H1 (cell line): ENCODE measurements around the gene DIDO1. TPM values are rescaled to one million over a fixed set of nuclear protein-coding genes. Genes with fewer than 3 reads are reported as not detected.

Source experiments
- CTCF ChIA-PET: fragments of 300-600 bp; sonication (Branson Sonifier 250); formaldehyde crosslinking; loops from one replicate; lab custom pipeline; 2021; ENCODE audit not compliant: partially characterized antibody; lab: Charles Lee
- POLR2A ChIA-PET: fragments of 300-600 bp; sonication (Branson Sonifier 250); formaldehyde crosslinking; loops from one replicate; lab custom pipeline; 2021; ENCODE audit warnings: inconsistent platforms; ENCODE audit not compliant: partially characterized antibody; lab: Charles Lee
- DNase-seq, 2 experiments: peaks; one replicate each; pipeline versions ENCODE4 v3.0.0 to v3.0.0-alpha.2; 2010 to 2022; ENCODE audit warnings: low spot score in 2 of 2, low read depth in 1 of 2, mixed read lengths in 1 of 2
- FAIRE-seq: peaks from 2 replicates; lab custom pipeline; 2011; peaks lifted over from hg19 to GRCh38; lab: Jason Lieb, UNC
- H2AFZ ChIP-seq: 2 replicates; pipeline ENCODE4 v1.8.1; 2012; ENCODE audit warnings: low read length, inconsistent platforms
- H2AK5ac ChIP-seq: 2 replicates; pipeline ENCODE4 v1.6.1; 2013; ENCODE audit warnings: low read depth, low read length
- H2BK120ac ChIP-seq: replicated peaks from 2 replicates; pipeline ENCODE3; 2013; ENCODE audit warnings: low read depth, low read length, inconsistent platforms
- H2BK12ac ChIP-seq: 2 replicates; pipeline ENCODE4 v1.6.1; 2013; ENCODE audit warnings: low read depth, low read length
- H2BK15ac ChIP-seq: 2 replicates; pipeline ENCODE4 v1.6.1; 2013; ENCODE audit warnings: low read length
- H2BK20ac ChIP-seq: 2 replicates; pipeline ENCODE4 v1.6.1; 2013; ENCODE audit warnings: low read length
- H2BK5ac ChIP-seq: 2 replicates; pipeline ENCODE4 v1.6.1; 2013; ENCODE audit warnings: low read depth, low read length
- H3K14ac ChIP-seq: 2 replicates; pipeline ENCODE4 v1.6.1; 2013; ENCODE audit warnings: inconsistent platforms; ENCODE audit not compliant: insufficient read length
- H3K18ac ChIP-seq: 2 replicates; pipeline ENCODE4 v1.6.1; 2013; ENCODE audit warnings: low read length; ENCODE audit errors: extremely low read depth
- H3K23ac ChIP-seq: 2 replicates; pipeline ENCODE4 v1.6.1; 2013; ENCODE audit warnings: inconsistent platforms; ENCODE audit not compliant: insufficient read length
- H3K23me2 ChIP-seq: 2 replicates; pipeline ENCODE4 v1.6.1; 2013; ENCODE audit warnings: low read depth, low read length
- H3K27ac ChIP-seq: 2 replicates; pipeline ENCODE4 v1.6.1; 2011; ENCODE audit warnings: low read depth, low read length, inconsistent platforms
- H3K27me3 ChIP-seq, 4 experiments: replicated peaks in 1 of 4; 1 replicate in 1 of 4; 2 replicates in 3 of 4; pipeline versions ENCODE4 v1.6.1 to v1.8.1; 2011 to 2013; ENCODE audit warnings: low read length in 3 of 4, mild to moderate bottlenecking in 3 of 4, inconsistent platforms in 2 of 4, mixed read lengths in 2 of 4, moderate library complexity in 1 of 4; ENCODE audit not compliant: control insufficient read depth in 3 of 4, insufficient read depth in 3 of 4; ENCODE audit errors: extremely low read depth in 1 of 4
- H3K36me3 ChIP-seq, 4 experiments: 2 replicates each; pipeline versions ENCODE4 v1.6.1 to v1.8.1; 2011 to 2013; ENCODE audit warnings: mild to moderate bottlenecking in 4 of 4, low read length in 3 of 4, moderate library complexity in 2 of 4, control low read depth in 1 of 4, inconsistent platforms in 1 of 4; ENCODE audit not compliant: insufficient read depth in 4 of 4, control insufficient read depth in 2 of 4
- H3K4ac ChIP-seq: replicated peaks from 2 replicates; pipeline ENCODE3; 2013; ENCODE audit warnings: low read length, low read depth, mixed read lengths, inconsistent platforms; ENCODE audit not compliant: insufficient read length
- H3K4me1 ChIP-seq, 4 experiments: replicated peaks in 1 of 4; 1 replicate in 1 of 4; 2 replicates in 3 of 4; pipeline versions ENCODE4 v1.6.1 to v1.8.1; 2011 to 2013; ENCODE audit warnings: low read length in 3 of 4, inconsistent platforms in 2 of 4, mixed read lengths in 1 of 4; ENCODE audit not compliant: insufficient read depth in 4 of 4, control insufficient read depth in 3 of 4
- H3K4me2 ChIP-seq, 2 experiments: 2 replicates each; pipeline versions ENCODE4 v1.6.1 to v1.8.1; 2011 to 2013; ENCODE audit warnings: low read depth in 2 of 2, low read length in 2 of 2, control low read depth in 1 of 2, inconsistent platforms in 1 of 2, mild to moderate bottlenecking in 1 of 2; ENCODE audit not compliant: insufficient read depth in 1 of 2
- H3K4me3 ChIP-seq, 4 experiments: fragments of 200-600, 300-600 bp in 1 of 4; sonication (generic), shearing (Covaris generic), sonication (Bioruptor Twin) in 1 of 4; 2 replicates each; pipeline versions ENCODE4 v1.5.1 to v1.8.1; 2011 to 2016; ENCODE audit warnings: low read length in 4 of 4, low read depth in 3 of 4, control low read depth in 2 of 4, inconsistent platforms in 2 of 4, mild to moderate bottlenecking in 2 of 4, mixed read lengths in 1 of 4, moderate library complexity in 1 of 4; ENCODE audit not compliant: insufficient read depth in 2 of 4; ENCODE audit errors: extremely low read depth in 1 of 4
- H3K56ac ChIP-seq: replicated peaks from 2 replicates; pipeline ENCODE3; 2013; ENCODE audit warnings: low read depth, mild to moderate bottlenecking, mixed read lengths, low read length, inconsistent platforms; ENCODE audit not compliant: insufficient read length
- H3K79me1 ChIP-seq: 2 replicates; pipeline ENCODE4 v1.6.1; 2013; ENCODE audit warnings: low read depth, low read length, control low read depth
- H3K79me2 ChIP-seq, 2 experiments: 2 replicates each; pipeline versions ENCODE4 v1.6.1 to v1.8.1; 2012 to 2013; ENCODE audit warnings: low read length in 2 of 2, mild to moderate bottlenecking in 2 of 2, inconsistent platforms in 1 of 2; ENCODE audit not compliant: insufficient read depth in 2 of 2, control insufficient read depth in 1 of 2
- H3K9ac ChIP-seq, 4 experiments: replicated peaks in 1 of 4; 1 replicate in 1 of 4; 2 replicates in 3 of 4; pipeline versions ENCODE4 v1.6.1 to v1.8.1; 2011 to 2013; ENCODE audit warnings: low read depth in 3 of 4, low read length in 3 of 4, control low read depth in 2 of 4, mild to moderate bottlenecking in 2 of 4, moderate library complexity in 2 of 4, inconsistent platforms in 1 of 4; ENCODE audit errors: extremely low read depth in 1 of 4
- H3K9me3 ChIP-seq, 2 experiments: 2 replicates each; pipeline versions ENCODE4 v1.6.1 to v1.8.1; 2012 to 2013; ENCODE audit warnings: mild to moderate bottlenecking in 2 of 2, moderate library complexity in 2 of 2, control low read depth in 1 of 2, inconsistent platforms in 1 of 2, low read depth in 1 of 2, low read length in 1 of 2, mixed read lengths in 1 of 2; ENCODE audit not compliant: insufficient read depth in 2 of 2
- H4K20me1 ChIP-seq, 2 experiments: replicated peaks in 1 of 2; 2 replicates each; pipeline versions ENCODE3 to v1.8.1; 2011 to 2013; ENCODE audit warnings: inconsistent platforms in 2 of 2, low read length in 2 of 2, mild to moderate bottlenecking in 1 of 2; ENCODE audit not compliant: insufficient read depth in 2 of 2, control insufficient read depth in 1 of 2
- H4K5ac ChIP-seq: 2 replicates; pipeline ENCODE4 v1.6.1; 2013; ENCODE audit warnings: low read length, low read depth, mixed read lengths, inconsistent platforms; ENCODE audit not compliant: insufficient read length
- H4K8ac ChIP-seq: 2 replicates; pipeline ENCODE4 v1.8.0; 2013; ENCODE audit warnings: mild to moderate bottlenecking, moderate library complexity, low read length, inconsistent platforms; ENCODE audit not compliant: insufficient read depth; ENCODE audit errors: extremely low read depth
- H4K91ac ChIP-seq: replicated peaks from 2 replicates; pipeline ENCODE3; 2013; ENCODE audit warnings: low read length, mixed read lengths, inconsistent platforms; ENCODE audit not compliant: insufficient read length
- ASH2L ChIP-seq: fragments of 200-600, 300-600 bp; sonication (generic); IDR thresholded peaks from one replicate; pipeline ENCODE4 v1.7.1; 2017; ENCODE audit warnings: low read length
- BACH1 ChIP-seq: IDR thresholded peaks from 2 replicates; pipeline ENCODE4 v1.6.1; 2012; ENCODE audit warnings: low read length, improper control_type of control experiment
- CEBPB ChIP-seq: IDR thresholded peaks from 2 replicates; pipeline ENCODE4 v1.6.1; 2012; ENCODE audit warnings: low read depth, low read length
- MAX ChIP-seq: IDR thresholded peaks from 2 replicates; pipeline ENCODE4 v1.6.1; 2012; ENCODE audit warnings: inconsistent platforms
- RAD21 ChIP-seq, 2 experiments: IDR thresholded peaks in 1 of 2; conservative IDR thresholded peaks in 1 of 2; 2 replicates each; pipeline ENCODE4 v1.6.1; 2011; ENCODE audit warnings: low read depth in 2 of 2, low read length in 2 of 2, improper control_type of control experiment in 1 of 2, inconsistent platforms in 1 of 2, mild to moderate bottlenecking in 1 of 2, moderate library complexity in 1 of 2
- RNF2 ChIP-seq: fragments of 200-900, 300-1000 bp; sonication (generic); IDR thresholded peaks from 2 replicates; pipeline ENCODE4 v1.7.1; 2016; ENCODE audit warnings: borderline replicate concordance, low read depth, mild to moderate bottlenecking, antibody characterized with exemption, low read length; ENCODE audit not compliant: poor library complexity, severe bottlenecking; ENCODE audit errors: missing control alignments
- SP1 ChIP-seq: IDR thresholded peaks from 2 replicates; pipeline ENCODE4 v1.6.1; 2011; ENCODE audit warnings: low read depth, low read length
- SRF ChIP-seq: IDR thresholded peaks from 2 replicates; pipeline ENCODE4 v1.6.1; 2011; ENCODE audit warnings: mild to moderate bottlenecking, low read depth, low read length, moderate library complexity
- TAF1 ChIP-seq: IDR thresholded peaks from 2 replicates; pipeline ENCODE4 v1.6.1; 2011; ENCODE audit warnings: mild to moderate bottlenecking, low read depth, low read length
- WGBS, 2 experiments: shearing (Covaris generic) in 1 of 2; methylation state at CpG; one replicate each; pipeline versions ENCODE4 v1.1.6 to v1.1.7; 2013 to 2015; ENCODE audit warnings: low lambda C conversion rate in 2 of 2, mixed read lengths in 2 of 2, inconsistent platforms in 1 of 2, low coverage in 1 of 2, missing lambda C conversion rate in 1 of 2; ENCODE audit not compliant: insufficient replicate concordance in 2 of 2, insufficient coverage in 1 of 2, insufficient read length in 1 of 2; ENCODE audit errors: extremely low coverage in 1 of 2, missing lambda C conversion rate in 1 of 2; 5-methylcytosine and 5-hydroxymethylcytosine counted together
- polyA plus RNA-seq, 7 experiments: library from polyadenylated mRNA; depleted of rRNA in 3 of 7; stranded (reverse) in 5 of 7; unstranded in 2 of 7; fragments of >200 nt in 5 of 7; fragments of 200-250 nt in 2 of 7; gene quantifications; 1 replicate in 5 of 7; 2 replicates in 1 of 7; 4 replicates in 1 of 7; pipeline versions ENCODE4 v1.2.1 to v1.2.3, GENCODE V29; 2011 to 2013; ENCODE audit warnings: missing spikeins in 2 of 7, mixed read lengths in 2 of 7
- total RNA-seq: library from RNA; stranded (reverse); fragmentation: NEBNext Ultra II Directional; extraction: Animal tissue kit (Norgen Biotek cat#: 25700); gene quantifications from 2 replicates; pipeline ENCODE4 v1.2.1, GENCODE V29; 2021
- TF ChIP-seq, protein P1 (sequence below), 3 experiments: IDR thresholded peaks; 1 replicate in 2 of 3; 2 replicates in 1 of 3; pipeline versions ENCODE4 v1.5.1 to v1.6.1; 2011; ENCODE audit warnings: low read length in 3 of 3, mild to moderate bottlenecking in 3 of 3, inconsistent platforms in 2 of 3, low read depth in 1 of 3, moderate library complexity in 1 of 3; ENCODE audit not compliant: insufficient read depth in 1 of 3; ENCODE audit errors: control extremely low read depth in 1 of 3

DIDO1 gene
- total and polyA plus RNA-seq, 2 of the 8 experiments (the other 6 are each of a cell fraction or from before 2014, with no cell fraction given): 53.6 to 82.8 TPM

GRCh38 chr20:62940875-62941274 is 14.6 kb upstream of the DIDO1 start:
- H3K56ac ChIP-seq: no peak overlapping the region
- peaks cover 26 to 42% (median 32%) of the 10 kb centered on the region in 4 experiments for H3K36me3 ChIP-seq
- ChIA-PET POLR2A (interaction anchor here (19.4 kb wide), 1 partner anchor 21 kb away, joined by 363 read pairs; the partner anchor contains the start of gene DIDO1), CTCF (interaction anchor here (0.9 to 1.3 kb wide), 2 partner anchors 12 to 30 kb away, joined by 3 read pairs; partner anchors contain the start of gene SLC17A9)
- no peak overlapping the region for H2BK120ac ChIP-seq
- H3K79me1 ChIP-seq: peaks cover 3% of the 10 kb centered on the region
- H3K9me3 ChIP-seq: no peaks in the 10 kb centered on the region
- H3K27ac ChIP-seq: no peak overlapping the region
- peaks cover 11% of the 10 kb centered on the region; the same call in 1 of the 2 replicates for H3K23me2 ChIP-seq
- H2BK20ac ChIP-seq: no peak overlapping the region
- H3K27me3 ChIP-seq: no peaks in the 10 kb centered on the region
- WGBS, 2 experiments: 83% methylated on average over 8 of the region's 8 CpGs; no CpG with 5 or more reads in 1 of the 2 experiments
- no peak overlapping the region for H2BK5ac ChIP-seq
- H3K79me2 ChIP-seq: peaks cover 44 to 76% of the 10 kb centered on the region in 2 experiments
- no peak overlapping the region for H3K4me2 ChIP-seq
- H3K23ac ChIP-seq: no peak overlapping the region
- no peak overlapping the region for H4K5ac ChIP-seq
- H2AFZ ChIP-seq: no peak overlapping the region
- no peak overlapping the region for H2BK15ac ChIP-seq
- H4K20me1 ChIP-seq: peaks cover 15 to 20% of the 10 kb centered on the region in 2 experiments
- 0 out of 2 replicates have a peak overlapping the region, but pooled peaks have one; percentile 13 for H2BK12ac ChIP-seq
- H4K8ac ChIP-seq: no peak overlapping the region
- H3K4me1 ChIP-seq: peaks cover 0 to 9% (median 2%) of the 10 kb centered on the region in 4 experiments; a peak in 4 of 7 replicates
- H3K18ac ChIP-seq: no peak overlapping the region
- no peak overlapping the region for H3K14ac ChIP-seq
- H3K4me3 ChIP-seq: no peak overlapping the region
- no peak overlapping the region for H3K4ac ChIP-seq
- H2AK5ac ChIP-seq: no peak overlapping the region
- no peak overlapping the region for H4K91ac ChIP-seq
- no peak for DNase-seq
- no peak for FAIRE-seq
- no peak overlapping the region for H3K9ac ChIP-seq
- TF ChIP-seq, protein P1, sequence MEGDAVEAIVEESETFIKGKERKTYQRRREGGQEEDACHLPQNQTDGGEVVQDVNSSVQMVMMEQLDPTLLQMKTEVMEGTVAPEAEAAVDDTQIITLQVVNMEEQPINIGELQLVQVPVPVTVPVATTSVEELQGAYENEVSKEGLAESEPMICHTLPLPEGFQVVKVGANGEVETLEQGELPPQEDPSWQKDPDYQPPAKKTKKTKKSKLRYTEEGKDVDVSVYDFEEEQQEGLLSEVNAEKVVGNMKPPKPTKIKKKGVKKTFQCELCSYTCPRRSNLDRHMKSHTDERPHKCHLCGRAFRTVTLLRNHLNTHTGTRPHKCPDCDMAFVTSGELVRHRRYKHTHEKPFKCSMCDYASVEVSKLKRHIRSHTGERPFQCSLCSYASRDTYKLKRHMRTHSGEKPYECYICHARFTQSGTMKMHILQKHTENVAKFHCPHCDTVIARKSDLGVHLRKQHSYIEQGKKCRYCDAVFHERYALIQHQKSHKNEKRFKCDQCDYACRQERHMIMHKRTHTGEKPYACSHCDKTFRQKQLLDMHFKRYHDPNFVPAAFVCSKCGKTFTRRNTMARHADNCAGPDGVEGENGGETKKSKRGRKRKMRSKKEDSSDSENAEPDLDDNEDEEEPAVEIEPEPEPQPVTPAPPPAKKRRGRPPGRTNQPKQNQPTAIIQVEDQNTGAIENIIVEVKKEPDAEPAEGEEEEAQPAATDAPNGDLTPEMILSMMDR (IDR thresholded peaks at IDR 0.05; ENCODE audit: control extremely low read depth in 1 of 3, insufficient read depth in 1 of 3, low read depth in 1 of 3, low read length in 3 of 3): no peak
- TF ChIP-seq ASH2L (no peak), BACH1 (no peak), MAX (no peak), RNF2 (no peak), TAF1 (no peak), SP1 (no peak), RAD21 (IDR thresholded peaks at IDR 0.05 in 1 of 2, conservative IDR thresholded peaks at IDR 0.05 in 1 of 2; ENCODE audit: low read depth in 2 of 2, low read length in 2 of 2) (no peak), SRF (no peak), CEBPB (no peak)
